HS-27A (cell line): ENCODE measurements around the gene ABCC3.

ENCODE experiments used
- DNase-seq: peaks from one replicate; pipeline ENCODE4 v3.0.0-alpha.2; 2012; ENCODE audit warnings: low read depth, missing footprints

ABCC3 gene

DNA sequence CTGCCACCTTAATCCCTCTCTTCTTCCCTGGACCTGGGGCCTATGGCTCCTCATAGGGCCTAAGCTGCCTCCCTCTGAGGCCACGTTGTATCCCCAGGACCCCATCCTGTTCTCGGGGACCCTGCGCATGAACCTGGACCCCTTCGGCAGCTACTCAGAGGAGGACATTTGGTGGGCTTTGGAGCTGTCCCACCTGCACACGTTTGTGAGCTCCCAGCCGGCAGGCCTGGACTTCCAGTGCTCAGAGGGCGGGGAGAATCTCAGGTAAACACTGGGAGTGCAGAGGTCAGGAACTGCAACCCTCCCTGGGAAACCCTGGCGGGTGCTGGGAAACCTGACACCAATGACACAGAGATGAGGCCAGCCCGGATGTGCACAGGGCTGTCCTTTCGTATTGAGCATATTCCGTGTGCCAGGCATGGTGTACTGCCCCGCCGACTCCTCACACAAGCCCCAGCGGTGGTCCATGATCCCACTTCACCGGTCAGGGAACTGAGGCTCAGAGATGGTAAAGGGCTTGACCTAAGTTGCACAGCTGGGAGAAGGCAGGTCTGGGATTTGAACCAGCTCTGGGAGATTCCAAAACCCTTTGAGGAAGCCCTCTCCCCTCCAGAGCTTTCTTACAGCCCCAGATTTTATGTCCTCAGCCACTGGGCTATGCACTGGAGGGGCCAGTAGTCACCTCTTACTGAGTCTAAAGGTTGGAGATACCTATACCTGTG is 50.1 kb downstream of the ABCC3 start:
- no peak for DNase-seq

DNA sequence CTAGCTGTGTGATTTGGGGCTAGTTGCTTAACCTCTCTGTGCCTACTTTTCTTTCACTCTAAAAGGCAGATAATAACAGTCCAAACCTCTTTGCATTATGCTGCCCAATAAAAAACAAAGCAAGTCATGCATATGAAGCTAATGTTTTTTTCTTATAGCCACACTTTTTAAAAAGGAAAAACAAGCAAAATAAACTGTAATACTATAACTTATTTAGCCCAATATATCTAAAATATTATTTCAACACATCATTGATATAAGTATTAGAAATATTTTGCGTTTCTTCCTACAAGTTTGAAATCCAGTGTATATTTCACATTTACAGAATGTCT is 50.6 kb downstream of the ABCC3 start:
- DNase-seq: no peak

DNA sequence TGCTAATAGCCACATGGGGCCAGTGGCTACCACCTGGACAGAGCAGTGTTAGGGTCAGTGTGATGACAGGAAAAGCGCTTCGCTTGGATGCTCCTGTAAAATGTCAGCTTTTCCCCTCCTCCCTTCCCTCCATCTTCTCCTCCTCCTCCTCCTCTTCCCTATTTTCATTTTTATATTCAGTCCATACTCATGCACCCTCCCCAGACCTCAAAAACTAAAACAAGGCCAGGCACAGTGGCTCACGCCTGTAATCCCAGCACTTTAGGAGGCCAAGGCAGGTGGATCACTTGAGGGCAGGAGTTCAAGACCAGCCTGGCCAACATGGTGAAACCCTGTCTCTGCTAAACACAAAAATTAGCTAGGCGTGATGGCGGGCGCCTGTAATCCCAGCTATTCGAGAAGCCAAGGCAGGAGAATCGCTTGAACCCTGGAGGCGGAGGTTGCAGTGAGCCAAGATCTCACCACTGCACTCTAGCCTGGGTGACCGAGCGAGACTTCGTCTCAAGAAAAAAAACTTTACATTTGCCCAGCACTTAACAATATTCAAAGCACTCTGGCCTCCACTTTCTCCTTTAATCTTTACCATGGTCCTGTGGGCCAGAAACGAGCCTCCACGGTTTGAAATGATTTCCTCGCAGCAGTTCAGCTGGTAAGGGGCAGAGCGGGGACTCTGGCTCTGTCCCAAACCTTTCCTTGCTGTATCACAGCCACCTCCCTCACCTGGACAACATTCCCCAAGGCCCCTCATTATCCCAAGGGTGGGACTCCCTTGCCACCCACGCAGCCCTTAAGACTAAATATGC is 51.2 kb downstream of the ABCC3 start:
- DNase-seq: no peak

DNA sequence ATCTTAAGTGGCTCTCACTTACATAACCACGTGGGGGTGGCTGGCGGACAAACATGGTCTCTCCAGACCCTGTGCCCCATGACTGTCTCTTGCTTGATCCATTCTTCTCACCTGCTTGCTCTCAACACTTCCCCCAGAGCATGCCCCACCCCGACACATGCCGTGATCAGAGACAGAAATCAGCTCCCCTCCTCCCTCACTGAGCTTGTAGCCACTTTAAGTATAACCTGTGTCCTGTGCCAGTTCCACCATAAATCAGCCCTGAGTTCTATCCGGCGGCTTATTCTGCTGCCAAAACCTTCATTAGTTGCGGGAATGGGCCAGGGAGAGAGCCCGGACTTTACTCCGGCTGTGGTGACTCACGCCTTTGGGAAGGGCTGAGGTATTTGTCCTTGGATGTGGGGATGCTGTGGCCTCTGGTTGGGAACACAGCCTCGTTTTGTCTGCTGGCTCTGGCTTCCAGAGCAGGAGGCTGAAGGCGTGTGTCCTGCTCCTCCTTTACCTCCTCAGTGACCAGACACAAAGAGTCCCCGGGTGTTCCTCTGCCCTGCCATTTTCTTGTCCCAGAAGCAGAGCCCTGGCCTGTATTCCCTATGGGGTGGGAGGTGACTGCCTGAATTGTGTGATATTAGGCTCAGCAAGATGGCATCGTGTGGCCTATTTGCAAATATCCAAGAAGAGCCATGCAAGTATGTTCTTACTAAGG is 52.0 kb downstream of the ABCC3 start:
- peak; percentile 69 for DNase-seq

DNA sequence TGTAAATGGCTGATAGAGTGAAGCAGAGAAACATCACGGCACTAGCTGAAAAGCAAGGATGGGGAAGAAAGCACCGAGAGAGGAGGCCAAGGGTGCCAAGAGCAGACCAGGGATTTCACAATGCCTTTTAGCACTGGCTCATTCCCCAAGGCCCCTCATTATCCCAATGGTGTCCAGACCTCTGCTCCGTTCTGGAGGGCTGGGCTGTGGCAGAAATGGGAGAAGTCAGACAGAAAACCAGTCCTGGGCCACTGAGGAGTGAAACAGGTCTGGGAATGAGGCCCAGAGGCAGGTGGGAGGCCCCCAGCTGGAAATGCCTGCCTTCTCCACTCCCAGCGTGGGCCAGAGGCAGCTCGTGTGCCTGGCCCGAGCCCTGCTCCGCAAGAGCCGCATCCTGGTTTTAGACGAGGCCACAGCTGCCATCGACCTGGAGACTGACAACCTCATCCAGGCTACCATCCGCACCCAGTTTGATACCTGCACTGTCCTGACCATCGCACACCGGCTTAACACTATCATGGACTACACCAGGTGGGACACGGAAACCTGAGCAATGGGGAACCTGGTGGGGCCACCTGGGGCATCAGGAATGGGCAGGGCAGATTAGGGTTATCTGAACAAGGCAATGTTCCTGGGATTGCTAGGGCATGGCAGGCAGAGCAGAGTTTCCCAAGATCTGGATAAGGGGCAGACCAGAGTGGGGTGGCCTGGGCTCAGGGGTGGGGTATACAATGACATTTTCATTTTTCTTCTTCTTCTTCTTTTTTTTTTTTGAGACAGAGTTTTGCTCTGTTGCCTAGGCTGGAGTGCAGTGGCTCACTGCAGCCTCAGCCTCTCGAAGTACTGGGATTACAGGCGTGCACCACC is 52.8 kb downstream of the ABCC3 start:
- DNase-seq: no peak

DNA sequence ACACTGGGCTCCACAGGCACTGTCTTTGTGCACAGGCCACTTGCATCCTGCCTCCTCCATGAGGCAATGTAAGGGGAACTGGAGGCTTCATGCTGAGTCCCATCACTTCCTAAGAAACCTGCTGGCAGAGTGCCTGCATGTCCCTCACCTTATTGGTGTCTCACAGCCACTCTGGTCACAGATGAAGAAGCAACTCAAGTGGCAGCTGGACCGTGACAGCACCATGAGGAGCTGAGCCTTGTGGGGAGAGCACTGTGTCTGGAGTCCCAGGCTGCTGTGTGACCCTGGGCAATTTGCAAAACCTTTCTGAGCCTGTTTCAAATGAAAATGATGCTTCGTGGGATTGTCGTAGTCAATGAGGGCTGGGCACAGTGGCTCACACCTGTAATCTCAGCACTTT is 53.6 kb downstream of the ABCC3 start:
- no peak for DNase-seq

DNA sequence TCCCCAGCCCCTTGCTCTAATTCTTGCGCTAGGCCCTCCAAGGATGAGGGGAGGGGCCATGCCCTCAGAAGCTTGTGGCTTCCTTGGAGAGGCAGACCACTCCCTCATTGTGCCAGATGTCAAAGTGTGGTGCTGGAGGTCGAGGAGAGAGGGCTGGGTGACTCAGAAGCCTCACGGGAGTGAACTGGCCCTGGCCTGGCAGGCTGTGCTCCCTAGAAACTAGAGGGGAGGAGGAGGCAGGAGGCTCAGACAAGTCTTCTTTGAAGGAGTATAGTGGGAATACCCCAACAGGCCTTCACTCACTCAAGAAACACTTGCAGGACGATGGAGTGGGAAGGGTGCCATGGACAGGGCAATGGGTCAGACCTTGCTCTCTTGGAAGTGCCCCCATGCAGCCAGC is 54.6 kb downstream of the ABCC3 start:
- no peak for DNase-seq

DNA sequence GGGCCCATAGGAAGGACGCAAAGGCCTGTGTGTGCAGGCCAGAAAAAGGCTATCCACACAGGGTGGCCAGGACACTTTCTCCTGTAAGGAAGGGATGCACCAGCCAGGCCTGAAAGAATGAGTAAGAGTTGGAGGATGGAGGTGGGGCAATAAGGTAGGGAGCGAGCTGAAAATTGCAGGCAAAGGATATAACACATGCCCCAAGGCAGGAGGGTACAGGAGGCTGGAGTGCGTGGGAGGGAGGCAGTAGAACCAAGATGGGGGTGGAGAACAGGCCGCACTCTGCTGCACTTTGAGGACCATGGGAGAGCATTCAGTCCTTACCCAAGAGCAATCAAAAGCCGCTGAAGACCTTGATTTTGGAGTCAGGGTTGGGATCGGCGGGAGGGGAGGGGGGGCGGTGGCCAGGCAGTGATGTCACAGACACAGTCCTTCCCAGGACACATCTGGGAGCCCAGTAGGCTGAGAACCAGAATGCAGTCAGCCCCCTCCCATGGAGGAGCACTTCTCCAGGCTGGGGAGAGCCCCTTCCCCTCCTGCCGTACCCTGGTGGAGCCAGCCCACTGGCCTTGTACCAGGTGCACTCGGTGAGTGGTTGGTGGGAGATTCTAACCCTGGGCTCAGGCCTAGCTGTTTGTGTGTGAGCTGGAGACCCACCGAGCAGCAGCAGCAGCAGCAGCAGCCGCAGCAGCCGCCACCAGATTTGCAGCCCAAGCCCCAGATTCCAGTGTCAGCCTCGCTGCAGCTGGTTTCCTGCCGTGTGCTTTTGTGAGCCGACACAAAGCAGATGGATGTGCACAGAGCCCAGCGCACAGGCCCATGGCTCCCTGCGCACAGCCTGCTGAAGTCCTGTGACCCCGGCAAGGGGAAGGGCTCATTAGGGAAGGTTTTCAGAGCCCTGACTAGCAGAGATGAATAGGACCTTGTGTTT is 55.5 kb downstream of the ABCC3 start:
- DNase-seq: no peak

DNA sequence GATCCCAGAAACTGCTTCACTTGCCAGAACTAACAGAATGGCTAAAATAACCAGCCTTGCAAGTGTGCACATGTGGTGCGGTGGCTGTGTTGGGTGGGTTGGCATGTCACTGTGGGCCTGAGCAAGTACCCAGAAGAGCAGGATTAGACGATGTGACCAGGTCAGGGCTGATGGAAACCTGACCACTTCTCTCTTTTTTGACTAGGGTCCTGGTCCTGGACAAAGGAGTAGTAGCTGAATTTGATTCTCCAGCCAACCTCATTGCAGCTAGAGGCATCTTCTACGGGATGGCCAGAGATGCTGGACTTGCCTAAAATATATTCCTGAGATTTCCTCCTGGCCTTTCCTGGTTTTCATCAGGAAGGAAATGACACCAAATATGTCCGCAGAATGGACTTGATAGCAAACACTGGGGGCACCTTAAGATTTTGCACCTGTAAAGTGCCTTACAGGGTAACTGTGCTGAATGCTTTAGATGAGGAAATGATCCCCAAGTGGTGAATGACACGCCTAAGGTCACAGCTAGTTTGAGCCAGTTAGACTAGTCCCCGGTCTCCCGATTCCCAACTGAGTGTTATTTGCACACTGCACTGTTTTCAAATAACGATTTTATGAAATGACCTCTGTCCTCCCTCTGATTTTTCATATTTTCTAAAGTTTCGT is 56.3 kb downstream of the ABCC3 start:
- no peak for DNase-seq

DNA sequence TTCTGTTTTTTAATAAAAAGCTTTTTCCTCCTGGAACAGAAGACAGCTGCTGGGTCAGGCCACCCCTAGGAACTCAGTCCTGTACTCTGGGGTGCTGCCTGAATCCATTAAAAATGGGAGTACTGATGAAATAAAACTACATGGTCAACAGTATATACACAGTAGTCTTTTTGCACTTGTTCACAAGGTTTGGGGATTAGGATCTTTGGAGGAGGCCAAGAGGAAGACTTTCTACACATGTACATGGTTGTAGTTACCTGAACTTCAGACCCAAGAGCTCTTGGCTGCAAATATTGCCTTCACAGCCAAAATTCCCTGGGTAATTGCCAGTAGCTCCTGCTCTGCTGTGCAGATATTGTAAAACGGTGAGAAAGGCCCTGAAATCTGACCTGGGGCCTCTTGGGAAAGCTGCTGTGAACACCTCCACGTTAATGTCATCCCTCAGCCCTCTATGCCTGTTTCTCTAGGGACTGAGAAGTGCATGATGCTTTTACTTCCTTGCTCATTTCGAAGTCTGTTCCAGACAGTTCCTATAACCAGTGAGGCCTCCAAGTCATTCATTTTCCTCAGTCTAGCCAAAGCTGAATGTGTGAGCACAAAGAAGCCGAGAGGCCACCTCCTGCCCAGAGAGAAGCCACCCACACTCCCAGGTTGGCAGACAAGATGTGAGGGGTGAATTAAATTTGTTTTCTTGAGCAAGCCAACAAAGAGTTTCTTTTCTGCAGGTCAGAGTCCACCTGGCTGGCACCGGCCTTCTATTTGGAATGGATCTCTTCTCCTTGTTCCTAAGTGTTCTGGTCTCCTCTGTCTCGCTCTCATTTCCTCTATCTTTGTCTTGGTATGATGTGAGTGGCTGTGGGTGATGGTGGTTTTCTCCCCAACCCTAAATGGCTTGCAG is 57.1 kb downstream of the ABCC3 start:
- no peak for DNase-seq

DNA sequence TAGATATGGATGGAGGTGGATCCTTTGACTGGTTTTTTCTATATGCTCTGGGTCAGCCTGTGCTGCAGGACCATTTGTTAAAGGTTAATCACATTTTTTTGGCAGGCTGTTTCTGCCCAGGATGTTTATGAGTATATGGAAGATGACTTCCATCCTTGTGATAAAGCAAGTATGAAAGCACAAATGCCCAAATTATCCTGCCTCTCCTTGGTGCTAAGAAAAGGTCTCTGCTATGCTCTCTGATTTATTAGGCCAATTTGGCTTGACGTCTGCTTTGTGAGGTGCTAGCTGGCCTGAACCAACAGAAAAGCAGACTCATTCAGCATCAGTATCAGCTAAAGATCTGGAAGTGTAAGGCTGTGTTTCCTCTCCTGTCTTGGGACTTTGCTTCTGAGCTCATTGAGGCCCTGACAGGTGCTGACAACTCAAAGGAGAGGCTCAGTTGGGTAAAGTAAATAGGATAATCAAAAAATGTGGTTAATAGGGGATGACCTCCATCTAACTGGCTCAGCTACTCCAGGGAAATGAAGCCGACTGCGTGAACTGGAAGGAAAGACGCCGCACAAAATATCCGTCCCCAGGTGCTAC is 57.9 kb downstream of the ABCC3 start:
- no peak for DNase-seq

DNA sequence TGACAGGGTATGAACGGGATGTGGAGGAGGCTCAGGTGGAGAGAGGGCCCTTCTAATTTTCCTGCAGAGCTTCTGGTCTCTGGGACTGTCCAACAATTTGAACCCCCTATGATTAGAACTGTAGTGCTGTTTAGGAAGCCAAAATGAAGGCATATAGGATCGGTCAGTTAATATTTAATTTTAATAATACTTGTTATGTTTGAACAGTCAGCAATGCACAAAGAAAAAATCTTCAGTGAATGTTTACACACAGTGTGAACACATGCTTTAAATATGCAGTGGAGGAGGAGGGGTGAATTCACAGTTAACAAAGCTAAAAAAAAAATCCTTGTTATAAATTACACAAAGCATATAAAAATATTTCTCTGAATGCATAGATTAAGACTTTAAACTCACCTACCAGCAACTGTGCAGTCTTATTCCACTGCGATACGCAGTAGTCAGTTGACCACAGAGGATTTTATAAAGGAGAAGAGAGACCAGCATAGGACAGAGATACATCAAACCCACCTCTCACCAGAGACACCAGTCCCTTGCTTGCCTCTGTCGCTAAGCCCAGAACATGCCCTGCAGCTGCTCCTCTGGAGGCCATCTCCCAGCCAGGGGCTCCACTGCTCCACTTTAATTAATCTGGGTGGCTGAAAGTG is 58.5 kb downstream of the ABCC3 start:
- DNase-seq: no peak

DNA sequence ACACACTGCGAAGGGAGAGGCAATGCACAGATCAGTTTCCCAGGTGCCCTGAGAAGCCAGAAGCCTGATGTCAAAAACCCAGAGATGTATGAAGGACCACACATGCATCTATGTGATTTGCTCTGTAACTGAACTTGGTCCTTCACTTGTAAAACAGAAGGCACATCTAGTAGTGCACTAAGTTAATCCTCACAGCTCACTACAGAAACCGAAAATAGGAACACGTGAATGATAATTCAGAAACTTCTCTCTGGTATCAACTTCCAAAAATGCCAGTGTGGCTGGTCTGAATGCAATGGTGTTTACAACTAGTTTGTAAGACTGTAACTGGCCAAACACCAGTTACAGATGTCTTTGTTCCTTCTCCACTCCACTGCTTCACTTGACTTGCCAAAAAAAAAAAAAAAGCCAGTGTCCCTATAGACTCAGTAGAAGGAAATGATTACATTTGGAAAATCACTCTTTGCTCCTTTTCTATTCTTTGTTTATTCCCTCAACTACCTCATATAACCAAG is 61.7 kb downstream of the ABCC3 start:
- no peak for DNase-seq

DNA sequence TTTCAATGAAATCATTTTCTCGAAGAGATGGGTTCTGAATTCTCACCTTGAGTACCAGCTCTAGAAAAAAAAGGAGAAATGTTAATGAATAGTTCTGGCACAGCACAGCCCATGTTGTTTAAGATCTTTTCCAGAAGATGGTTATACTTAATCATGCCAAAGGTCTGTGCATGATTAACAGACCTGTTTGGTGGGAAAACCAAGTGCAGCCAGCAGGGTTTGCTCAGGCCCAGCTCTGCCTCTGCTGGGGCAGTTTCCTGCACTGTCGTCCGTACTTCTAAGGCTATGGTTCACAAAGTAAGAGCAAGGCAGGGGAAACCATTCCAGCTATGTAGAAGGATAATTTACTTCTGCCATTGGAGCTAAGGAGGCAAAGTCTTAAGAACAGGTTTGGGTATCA is 62.4 kb downstream of the ABCC3 start:
- no peak for DNase-seq

DNA sequence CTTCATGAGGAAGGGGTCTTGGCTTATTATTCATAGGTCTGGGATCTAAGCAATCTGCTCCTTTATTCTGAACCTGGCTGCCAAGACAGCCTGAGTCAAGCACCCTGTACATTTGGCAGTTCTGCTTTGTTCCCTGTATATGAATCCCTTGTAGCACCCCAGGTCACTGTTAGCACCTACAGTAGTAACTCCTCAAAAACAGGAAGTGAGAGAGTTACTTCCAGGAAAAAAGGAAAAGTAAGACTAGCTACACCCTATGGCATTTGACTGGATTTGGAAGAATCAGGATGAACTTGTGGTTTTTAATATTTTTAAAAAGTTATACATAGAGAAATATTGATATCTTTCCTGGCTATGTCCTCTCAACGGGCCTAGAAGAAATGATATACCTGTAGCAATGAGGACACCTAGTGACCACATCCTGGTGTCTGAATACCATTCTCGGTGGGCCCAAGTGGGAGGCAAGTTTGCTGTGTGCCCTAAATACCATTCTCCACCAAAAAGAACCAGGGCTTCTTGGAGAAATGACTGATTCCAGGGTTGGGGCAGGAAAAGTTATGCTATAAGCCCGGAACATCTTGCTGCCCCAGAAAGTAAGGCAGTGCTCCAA is 63.1 kb downstream of the ABCC3 start:
- DNase-seq: no peak

DNA sequence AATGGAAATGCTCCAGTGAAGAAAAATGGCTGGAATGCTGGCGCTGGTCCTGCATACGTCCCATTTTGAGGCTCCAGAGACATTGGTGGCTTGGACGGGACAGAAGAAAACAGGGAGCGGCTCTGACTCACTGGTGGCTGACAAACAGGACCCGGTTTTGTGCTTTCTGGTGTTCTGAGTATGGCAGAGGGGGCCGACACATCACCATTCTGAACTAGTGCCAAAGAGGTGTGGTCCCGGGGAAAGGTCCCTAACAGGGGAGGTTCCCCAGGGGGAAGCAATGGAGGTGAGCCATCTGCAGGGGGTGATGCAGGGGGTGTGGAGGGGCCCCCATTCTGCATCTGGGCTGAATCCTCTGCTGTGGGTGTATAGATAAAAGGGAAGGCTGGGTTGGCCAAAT is 64.7 kb downstream of the ABCC3 start:
- DNase-seq: no peak

DNA sequence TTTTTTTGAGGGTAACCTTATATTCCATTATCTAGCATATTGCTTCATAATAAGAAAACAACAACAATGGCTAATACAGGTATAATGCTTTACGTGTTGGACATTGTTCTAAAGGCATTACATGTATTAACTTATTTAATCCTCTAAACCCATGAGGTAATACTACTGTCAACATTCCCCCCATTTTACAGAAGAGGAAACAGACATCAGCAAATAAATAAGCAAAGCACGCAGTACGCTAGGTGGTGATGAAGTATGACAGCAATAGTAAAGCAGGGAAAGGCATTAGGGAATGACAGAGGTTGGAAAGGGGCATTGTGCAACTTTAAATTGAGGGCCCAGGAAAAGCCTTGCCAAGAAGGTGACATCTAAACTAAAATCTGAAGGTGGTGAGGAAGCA is 68.5 kb downstream of the ABCC3 start:
- DNase-seq: no peak
